Activated CD4-positive, alpha-beta T cell treated with anti-CD3 and anti-CD28 coated beads for 36 hours (primary cell): ENCODE data around the gene PTPRCAP. TPM values are rescaled to one million over a fixed set of nuclear protein-coding genes. Genes with fewer than 3 reads are reported as not detected.
A peak's percentile ranks its signal among the peaks of the same experiment; 100 is the strongest.

ENCODE experiments used
- ATAC-seq: fragments of 200-7000 bp; cut with Tn5 transposase; one replicate; pipeline ENCODE4 v1.10.0; 2021; ENCODE audit warnings: mild to moderate bottlenecking, moderate library complexity
- CTCF ChIA-PET: fragments of 350-600 bp; sonication (Branson Sonifier 250); formaldehyde crosslinking; loops from one replicate; lab custom pipeline; 2021; ENCODE audit warnings: antibody characterized with exemption; lab: Charles Lee
- POLR2A ChIA-PET: fragments of 350-600 bp; sonication (Branson Sonifier 250); formaldehyde crosslinking; loops from one replicate; lab custom pipeline; 2021; ENCODE audit warnings: antibody characterized with exemption, inconsistent platforms; lab: Charles Lee
- DNase-seq: peaks from one replicate; pipeline ENCODE4 v3.0.0-alpha.2; 2020
- H3K27ac Mint-ChIP-seq: one replicate; pipeline ENCODE4 v1.8.0; 2021; ENCODE audit warnings: mixed read lengths
- H3K27me3 Mint-ChIP-seq: one replicate; pipeline ENCODE4 v1.8.0; 2021; ENCODE audit warnings: mixed read lengths
- H3K36me3 Mint-ChIP-seq: one replicate; pipeline ENCODE4 v1.8.0; 2021; ENCODE audit warnings: low read depth, mixed read lengths
- H3K4me1 Mint-ChIP-seq: one replicate; pipeline ENCODE4 v1.8.0; 2021; ENCODE audit warnings: mixed read lengths
- H3K4me3 Mint-ChIP-seq: one replicate; pipeline ENCODE4 v1.8.0; 2021; ENCODE audit warnings: mild to moderate bottlenecking, moderate library complexity, mixed read lengths
- H3K9me3 Mint-ChIP-seq: one replicate; pipeline ENCODE4 v1.8.0; 2021; ENCODE audit warnings: low read depth, mixed read lengths
- intact Hi-C, 2 experiments: fragments of 100-400 bp; cut with DNase I in 1 of 2; cut with micrococcal nuclease in 1 of 2; formaldehyde crosslinking; loops; one replicate each; pipeline versions ENCODE4 v1.14.2 to v1.15.1; 2022 to 2024; cut with DNase I, micrococcal nuclease
- total RNA-seq, 2 experiments: library from RNA; stranded (reverse); gene quantifications; one replicate each; pipeline ENCODE4 v1.2.3, GENCODE V29; 2021

PTPRCAP gene
- total RNA-seq, 2 experiments from 2014 or later: 80.1 to 83.4 TPM

- peak overlapping the region; percentile 79 for H3K27ac Mint-ChIP-seq
- ChIA-PET CTCF (interaction anchor here (0.7 to 1.4 kb wide), 3 partner anchors 21 to 67 kb away, joined by 3 to 6 read pairs (median 4); no protein-coding TSS in a partner anchor), POLR2A (interaction anchor here (0.7 kb wide), 1 partner anchor 68 kb away, joined by 3 read pairs; no protein-coding TSS in a partner anchor)
- H3K27me3 Mint-ChIP-seq: no peaks in the 10 kb centered on the region
- intact Hi-C loops: loop anchor here in 1 of 2 experiments (1.0 kb wide), 1 partner anchor 9 kb away; no protein-coding TSS in a partner anchor
- ATAC-seq (peak; percentile 7), DNase-seq (peak; percentile 81)
- peak overlapping the region; percentile 1 for H3K4me3 Mint-ChIP-seq
- no peaks in the 10 kb centered on the region for H3K9me3 Mint-ChIP-seq
- H3K4me1 Mint-ChIP-seq: peaks cover 68% of the 10 kb centered on the region
- no peaks in the 10 kb centered on the region for H3K36me3 Mint-ChIP-seq
Observed at GRCh38 chr11:67416416-67417335, 20.8 kb downstream of the PTPRCAP start.

GRCh38 chr11:67415501-67416304 is 21.8 kb downstream of the PTPRCAP start, which contains the start of gene CARNS1:
TSS of gene CARNS1 (plus strand) at chr11:67415678. CDS start at chr11:67416200, 522 bp downstream.
- CTCF ChIA-PET: no interaction called here
- ATAC-seq (no peak), DNase-seq (peak; percentile 45)
- Mint-ChIP-seq H3K4me1 (peaks cover 73% of the 10 kb centered on the region), H3K36me3 (no peaks in the 10 kb centered on the region), H3K27ac (peak within 1 kb of the TSS; percentile 79), H3K27me3 (no peaks in the 10 kb centered on the region), H3K4me3 (peak within 1 kb of the TSS; percentile 60), H3K9me3 (no peaks in the 10 kb centered on the region)
- POLR2A ChIA-PET: interaction anchor here (0.6 kb wide), 1 partner anchor 19 kb away, joined by 3 read pairs; no protein-coding TSS in a partner anchor
- intact Hi-C loops: loop anchor here in 1 of 2 experiments (1.0 kb wide), 1 partner anchor 8 kb away; no protein-coding TSS in a partner anchor

- Mint-ChIP-seq H3K4me1 (peaks cover 76% of the 10 kb centered on the region), H3K4me3 (no peak overlapping the region), H3K27ac (peak overlapping the region; percentile 16), H3K36me3 (peaks cover 10% of the 10 kb centered on the region), H3K9me3 (no peaks in the 10 kb centered on the region), H3K27me3 (no peaks in the 10 kb centered on the region)
- intact Hi-C loops: no loop called here
- POLR2A ChIA-PET: interaction anchor here (0.5 to 0.7 kb wide), 5 partner anchors 8 to 171 kb away, joined by 3 to 6 read pairs (median 4); partner anchors contain the start of gene GSTP1
- peak; percentile 21 for DNase-seq
- no peak for ATAC-seq
- CTCF ChIA-PET: interaction anchor here (0.6 to 1.9 kb wide), 8 partner anchors 10 to 75 kb away, joined by 3 to 8 read pairs (median 3); partner anchors contain the start of genes PPP1CA and TBC1D10C
Observed at GRCh38 chr11:67413266-67413849, 24.1 kb downstream of the PTPRCAP start.

- POLR2A ChIA-PET: interaction anchor here (0.7 kb wide), 1 partner anchor 10 kb away, joined by 3 read pairs; no protein-coding TSS in a partner anchor
- no peaks in the 10 kb centered on the region for H3K27me3 Mint-ChIP-seq
- H3K4me1 Mint-ChIP-seq: peaks cover 76% of the 10 kb centered on the region
- peaks cover 15% of the 10 kb centered on the region for H3K36me3 Mint-ChIP-seq
- intact Hi-C loops: no loop called here
- H3K27ac Mint-ChIP-seq: peak overlapping the region; percentile 42
- H3K4me3 Mint-ChIP-seq: no peak overlapping the region
- CTCF ChIA-PET: interaction anchor here (0.6 to 1.9 kb wide), 7 partner anchors 9 to 75 kb away, joined by 3 to 8 read pairs (median 3); partner anchors contain the start of genes PPP1CA and TBC1D10C
- no peak for ATAC-seq
- peak; percentile 24 for DNase-seq
- no peaks in the 10 kb centered on the region for H3K9me3 Mint-ChIP-seq
Observed at GRCh38 chr11:67412495-67413179, 24.8 kb downstream of the PTPRCAP start.

- H3K4me1 Mint-ChIP-seq: peaks cover 79% of the 10 kb centered on the region
- peak; percentile 46 for DNase-seq
- intact Hi-C loops: no loop called here
- no peaks in the 10 kb centered on the region for H3K9me3 Mint-ChIP-seq
- CTCF ChIA-PET: interaction anchor here (1.2 to 1.9 kb wide), 2 partner anchors 10 to 55 kb away, joined by 3 to 8 read pairs; partner anchors contain the start of gene PPP1CA
- peak; percentile 14 for ATAC-seq
- POLR2A ChIA-PET: no interaction called here
- H3K27ac Mint-ChIP-seq: peak overlapping the region; percentile 17
- H3K27me3 Mint-ChIP-seq: no peaks in the 10 kb centered on the region
- peaks cover 22% of the 10 kb centered on the region for H3K36me3 Mint-ChIP-seq
- H3K4me3 Mint-ChIP-seq: no peak overlapping the region
Observed at GRCh38 chr11:67411785-67412152, 25.7 kb downstream of the PTPRCAP start.

GRCh38 chr11:67410984-67411784 is 26.3 kb downstream of the PTPRCAP start:
- Mint-ChIP-seq H3K9me3 (no peaks in the 10 kb centered on the region), H3K27me3 (no peaks in the 10 kb centered on the region), H3K4me1 (peaks cover 79% of the 10 kb centered on the region), H3K36me3 (peaks cover 27% of the 10 kb centered on the region), H3K4me3 (no peak overlapping the region), H3K27ac (no peak overlapping the region)
- no peak for ATAC-seq
- no peak for DNase-seq
- intact Hi-C loops: no loop called here
- POLR2A ChIA-PET: no interaction called here
- CTCF ChIA-PET: interaction anchor here (1.2 to 1.9 kb wide), 2 partner anchors 10 to 56 kb away, joined by 3 to 8 read pairs; partner anchors contain the start of gene PPP1CA

- no peak for DNase-seq
- intact Hi-C loops: no loop called here
- H3K27ac Mint-ChIP-seq: peak overlapping the region; percentile 58
- H3K27me3 Mint-ChIP-seq: no peaks in the 10 kb centered on the region
- ATAC-seq: no peak
- POLR2A ChIA-PET: no interaction called here
- H3K4me1 Mint-ChIP-seq: peaks cover 80% of the 10 kb centered on the region
- no peaks in the 10 kb centered on the region for H3K9me3 Mint-ChIP-seq
- CTCF ChIA-PET: no interaction called here
- peaks cover 34% of the 10 kb centered on the region for H3K36me3 Mint-ChIP-seq
- peak overlapping the region; percentile 85 for H3K4me3 Mint-ChIP-seq
Observed at GRCh38 chr11:67410369-67410831, 27.1 kb downstream of the PTPRCAP start.

- Mint-ChIP-seq H3K9me3 (no peaks in the 10 kb centered on the region), H3K27me3 (no peaks in the 10 kb centered on the region), H3K36me3 (peaks cover 39% of the 10 kb centered on the region), H3K27ac (peak overlapping the region; percentile 87), H3K4me1 (peaks cover 76% of the 10 kb centered on the region), H3K4me3 (peak overlapping the region; percentile 85)
- CTCF ChIA-PET: interaction anchor here (0.9 to 2.1 kb wide), 3 partner anchors 9 to 80 kb away, joined by 3 to 10 read pairs (median 4); no protein-coding TSS in a partner anchor
- POLR2A ChIA-PET: interaction anchor here (3.0 kb wide), 1 partner anchor 8 kb away, joined by 13 read pairs; no protein-coding TSS in a partner anchor
- DNase-seq (peak; percentile 44), ATAC-seq (no peak)
- intact Hi-C loops: loop anchor here in 1 of 2 experiments (10.0 kb wide), 1 partner anchor 715 kb away; the partner anchor contains the start of gene CHKA
Observed at GRCh38 chr11:67409781-67410368, 27.6 kb downstream of the PTPRCAP start.

- H3K9me3 Mint-ChIP-seq: no peaks in the 10 kb centered on the region
- peak overlapping the region; percentile 85 for H3K4me3 Mint-ChIP-seq
- POLR2A ChIA-PET: interaction anchor here (0.9 to 3.0 kb wide), 2 partner anchors 9 to 27 kb away, joined by 3 to 13 read pairs; no protein-coding TSS in a partner anchor
- H3K4me1 Mint-ChIP-seq: peaks cover 74% of the 10 kb centered on the region
- DNase-seq: peak; percentile 84
- intact Hi-C loops: loop anchor here in 1 of 2 experiments (10.0 kb wide), 1 partner anchor 716 kb away; the partner anchor contains the start of gene CHKA
- H3K36me3 Mint-ChIP-seq: peaks cover 43% of the 10 kb centered on the region
- ATAC-seq: peak; percentile 62
- CTCF ChIA-PET: interaction anchor here (0.7 to 2.1 kb wide), 6 partner anchors 9 to 141 kb away, joined by 3 to 10 read pairs (median 3); no protein-coding TSS in a partner anchor
- peak overlapping the region; percentile 87 for H3K27ac Mint-ChIP-seq
- no peaks in the 10 kb centered on the region for H3K27me3 Mint-ChIP-seq
Observed at GRCh38 chr11:67409261-67409666, 28.2 kb downstream of the PTPRCAP start.
